CD14-positive monocyte (primary cell): Measurements from ENCODE around the gene NOL8. TPM values are rescaled to one million over a fixed set of nuclear protein-coding genes. Genes with fewer than 3 reads are reported as not detected.

ENCODE experiments used
- DNase-seq, 3 donors: peaks; one replicate each; pipeline ENCODE4 v3.0.0-alpha.2; 2011 to 2022
- H2AFZ ChIP-seq: 2 replicates; pipeline ENCODE4 v1.6.0; 2012; ENCODE audit warnings: mild to moderate bottlenecking, low read depth, low read length, inconsistent platforms; ENCODE audit not compliant: insufficient read depth, poor library complexity, severe bottlenecking
- H3K27ac ChIP-seq, 2 donors: 1 replicate in 1 of 2; 2 replicates in 1 of 2; pipeline ENCODE4 v1.5.1; 2012 to 2013; ENCODE audit warnings: low read length in 2 of 2, control low read depth in 1 of 2, inconsistent platforms in 1 of 2, low read depth in 1 of 2, mild to moderate bottlenecking in 1 of 2
- H3K27me3 ChIP-seq, 2 donors: one replicate each; pipeline versions ENCODE4 v1.6.0 to v1.6.1; 2011 to 2013; ENCODE audit warnings: low read length in 2 of 2; ENCODE audit not compliant: control insufficient read depth in 2 of 2, insufficient read depth in 2 of 2
- H3K36me3 ChIP-seq, 2 donors: replicated peaks in 1 of 2; 1 replicate in 1 of 2; 2 replicates in 1 of 2; pipeline versions ENCODE4 v1.5.1 to v1.6.1; 2012 to 2013; ENCODE audit warnings: low read length in 2 of 2, control low read depth in 1 of 2, inconsistent platforms in 1 of 2, mild to moderate bottlenecking in 1 of 2; ENCODE audit not compliant: insufficient read depth in 2 of 2, control insufficient read depth in 1 of 2
- H3K4me1 ChIP-seq, 2 donors: 1 replicate in 1 of 2; 2 replicates in 1 of 2; pipeline versions ENCODE4 v1.5.1 to v1.6.1; 2012 to 2013; ENCODE audit warnings: low read length in 2 of 2, control low read depth in 1 of 2, inconsistent platforms in 1 of 2, mild to moderate bottlenecking in 1 of 2, moderate library complexity in 1 of 2; ENCODE audit not compliant: insufficient read depth in 2 of 2, control insufficient read depth in 1 of 2
- H3K4me2 ChIP-seq: replicated peaks from 2 replicates; pipeline ENCODE3; 2012; ENCODE audit warnings: low read length, moderate library complexity, mild to moderate bottlenecking; ENCODE audit not compliant: poor library complexity, severe bottlenecking; ENCODE audit errors: extremely low read depth
- H3K4me3 ChIP-seq, 3 experiments: fragments of 200-600 bp in 1 of 3; sonication (generic) in 1 of 3; replicated peaks in 1 of 3; 1 replicate in 2 of 3; 2 replicates in 1 of 3; pipeline ENCODE4 v1.5.1; 2011 to 2013; ENCODE audit warnings: low read length in 3 of 3, mild to moderate bottlenecking in 3 of 3, control low read depth in 2 of 3, low read depth in 2 of 3, inconsistent platforms in 1 of 3, moderate library complexity in 1 of 3
- H3K79me2 ChIP-seq: 2 replicates; pipeline ENCODE4 v1.6.0; 2012; ENCODE audit warnings: mild to moderate bottlenecking, control low read depth, inconsistent platforms, low read length, moderate library complexity; ENCODE audit not compliant: insufficient read depth
- H3K9ac ChIP-seq: 2 replicates; pipeline ENCODE4 v1.6.0; 2017; ENCODE audit warnings: low read length, mild to moderate bottlenecking; ENCODE audit not compliant: insufficient read depth, poor library complexity, severe bottlenecking
- H3K9me3 ChIP-seq, 2 donors: replicated peaks in 1 of 2; 1 replicate in 1 of 2; 2 replicates in 1 of 2; pipeline versions ENCODE4 v1.5.1 to v1.6.1; 2012 to 2013; ENCODE audit warnings: low read length in 2 of 2, control low read depth in 1 of 2; ENCODE audit not compliant: control insufficient read depth in 1 of 2, insufficient read depth in 1 of 2
- H4K20me1 ChIP-seq: 2 replicates; pipeline ENCODE4 v1.6.0; 2012; ENCODE audit warnings: mild to moderate bottlenecking, low read length, control low read depth, moderate library complexity; ENCODE audit not compliant: insufficient read depth
- H3K27ac Mint-ChIP-seq, 7 donors: one replicate each; pipeline ENCODE4 v1.8.0; 2020; ENCODE audit warnings: mild to moderate bottlenecking in 7 of 7, mixed read lengths in 7 of 7, moderate library complexity in 6 of 7, inconsistent platforms in 2 of 7
- H3K27me3 Mint-ChIP-seq, 3 donors: one replicate each; pipeline ENCODE4 v1.8.0; 2021 to 2022; ENCODE audit warnings: low read depth in 3 of 3, mild to moderate bottlenecking in 3 of 3, mixed read lengths in 3 of 3, moderate library complexity in 3 of 3, inconsistent platforms in 1 of 3
- H3K36me3 Mint-ChIP-seq, 2 donors: one replicate each; pipeline ENCODE4 v1.8.0; 2020; ENCODE audit warnings: mixed read lengths in 2 of 2, inconsistent platforms in 1 of 2, mild to moderate bottlenecking in 1 of 2
- H3K4me1 Mint-ChIP-seq: one replicate; pipeline ENCODE4 v1.8.0; 2020; ENCODE audit warnings: mild to moderate bottlenecking, mixed read lengths
- H3K4me3 Mint-ChIP-seq, 2 donors: one replicate each; pipeline ENCODE4 v1.8.0; 2020; ENCODE audit warnings: mild to moderate bottlenecking in 2 of 2, mixed read lengths in 2 of 2, moderate library complexity in 1 of 2
- H3K9me3 Mint-ChIP-seq, 7 donors: one replicate each; pipeline ENCODE4 v1.8.0; 2020 to 2022; ENCODE audit warnings: mixed read lengths in 7 of 7, mild to moderate bottlenecking in 6 of 7, moderate library complexity in 6 of 7, inconsistent platforms in 2 of 7
- CTCF ChIP-seq: fragments of 200-600 bp; IDR thresholded peaks from one replicate; pipeline ENCODE4 v1.8.0; 2022; ENCODE audit warnings: antibody characterized with exemption, mild to moderate bottlenecking
- WGBS: methylation state at CpG from one replicate; pipeline ENCODE4 v1.1.5; 2013; ENCODE audit warnings: missing lambda C conversion rate; ENCODE audit not compliant: insufficient coverage; 5-methylcytosine and 5-hydroxymethylcytosine counted together
- intact Hi-C, 2 donors: fragments of 100-400 bp; cut with micrococcal nuclease; formaldehyde crosslinking; loops; one replicate each; pipeline versions ENCODE4 v1.15.0 to v1.15.1; 2023
- polyA plus RNA-seq, 3 donors: library from polyadenylated mRNA; depleted of rRNA in 1 of 3; unstranded in 2 of 3; stranded (reverse) in 1 of 3; fragments of 300-500 nt in 2 of 3; fragments of >200 nt in 1 of 3; fragmentation: Illumina TruSeq in 2 of 3; gene quantifications; 1 replicate in 2 of 3; 2 replicates in 1 of 3; pipeline ENCODE4 v1.2.3, GENCODE V29; 2012 to 2021

Gene NOL8
- polyA plus RNA-seq, 3 donors: 2.9 to 22.0 (median 8.8) TPM

GRCh38 chr9:92299116-92299515, 26.0 kb downstream of the NOL8 start:
- no peaks in the 10 kb centered on the region for H3K27me3 Mint-ChIP-seq
- Histone ChIP-seq H3K27me3 (no peaks in the 10 kb centered on the region), H4K20me1 (no peaks in the 10 kb centered on the region), H3K27ac (peak overlapping the region in 1 of 2 donors; percentile 20), H3K36me3 (peaks cover 73 to 81% of the 10 kb centered on the region in 2 donors), H2AFZ (no peak overlapping the region), H3K4me2 (no peak overlapping the region), H3K79me2 (no peaks in the 10 kb centered on the region), H3K9ac (no peak overlapping the region), H3K9me3 (no peaks in the 10 kb centered on the region), H3K4me1 (peaks cover 6% of the 10 kb centered on the region in 2 donors), H3K4me3 (no peak overlapping the region)
- intact Hi-C loops: loop anchor here (10.0 kb wide), 1 partner anchor 184 kb away; the partner anchor contains the start of gene SPTLC1 (in 2 of the 2)
- no peak overlapping the region for H3K4me3 Mint-ChIP-seq
- peak overlapping the region in 1 of 7 donors; percentile 61 for H3K27ac Mint-ChIP-seq
- no peak for TF ChIP-seq CTCF
- H3K36me3 Mint-ChIP-seq: peaks cover 62 to 69% of the 10 kb centered on the region in 2 donors
- no CpG with 5 or more reads among the region's 1 CpG for WGBS
- no peak for DNase-seq
- H3K4me1 Mint-ChIP-seq: peaks cover 8% of the 10 kb centered on the region
- no peaks in the 10 kb centered on the region for H3K9me3 Mint-ChIP-seq

GRCh38 chr9:92298036-92298435, 27.1 kb downstream of the NOL8 start:
- peaks cover 62 to 70% of the 10 kb centered on the region in 2 donors for H3K36me3 ChIP-seq
- peak overlapping the region in 1 of 7 donors; percentile 73 for H3K27ac Mint-ChIP-seq

More at GRCh38 chr9:92298036-92298435, 27.1 kb downstream of the NOL8 start:
- no peaks in the 10 kb centered on the region for H3K9me3 ChIP-seq
- H3K4me1 ChIP-seq: peaks cover 7 to 13% of the 10 kb centered on the region in 2 donors
- peaks cover 8% of the 10 kb centered on the region for H3K4me1 Mint-ChIP-seq
- DNase-seq: no peak
- no peaks in the 10 kb centered on the region for H4K20me1 ChIP-seq
- TF ChIP-seq CTCF: no peak
- H2AFZ ChIP-seq: no peak overlapping the region
- H3K36me3 Mint-ChIP-seq: peaks cover 51 to 58% of the 10 kb centered on the region in 2 donors
- no peaks in the 10 kb centered on the region for H3K27me3 ChIP-seq
- no peaks in the 10 kb centered on the region for H3K27me3 Mint-ChIP-seq
- WGBS: no CpG with 5 or more reads among the region's 3 CpGs
- H3K79me2 ChIP-seq: peaks cover 5% of the 10 kb centered on the region
- no peaks in the 10 kb centered on the region for H3K9me3 Mint-ChIP-seq
- no peak overlapping the region for H3K4me2 ChIP-seq
- H3K27ac ChIP-seq: peak overlapping the region in 1 of 2 donors; percentile 28
- no peak overlapping the region for H3K9ac ChIP-seq
- intact Hi-C loops: loop anchor here (10.0 kb wide), 1 partner anchor 183 kb away; the partner anchor contains the start of gene SPTLC1 (in 2 of the 2)
- H3K4me3 ChIP-seq: no peak overlapping the region
- no peak overlapping the region for H3K4me3 Mint-ChIP-seq
